Activated T-cell treated with anti-CD3 and anti-CD28 coated beads, Interleukin-2, amount 50 U/mL, for 24 hours (primary cell): ENCODE data around the gene GAS2L3.

Experiments
- DNase-seq: peaks from one replicate; pipeline ENCODE4 v3.0.0-alpha.2; 2020
- H3K27ac Mint-ChIP-seq: 2 replicates; pipeline ENCODE4 v1.8.0; 2020; ENCODE audit warnings: mild to moderate bottlenecking, mixed read lengths
- H3K27me3 Mint-ChIP-seq: 2 replicates; pipeline ENCODE4 v1.8.0; 2020; ENCODE audit warnings: mixed read lengths
- H3K36me3 Mint-ChIP-seq: 2 replicates; pipeline ENCODE4 v1.8.0; 2020; ENCODE audit warnings: low read depth, mixed read lengths
- H3K4me1 Mint-ChIP-seq: 2 replicates; pipeline ENCODE4 v1.8.0; 2020; ENCODE audit warnings: low read depth, mixed read lengths
- H3K4me3 Mint-ChIP-seq: 2 replicates; pipeline ENCODE4 v1.8.0; 2020; ENCODE audit warnings: mild to moderate bottlenecking, moderate library complexity, mixed read lengths
- H3K9me3 Mint-ChIP-seq: 2 replicates; pipeline ENCODE4 v1.8.0; 2020; ENCODE audit warnings: mixed read lengths

Gene GAS2L3

GRCh38 chr12:100564090-100564489, 9.4 kb upstream of the GAS2L3 start:
- Mint-ChIP-seq H3K4me1 (no peaks in the 10 kb centered on the region), H3K36me3 (no peaks in the 10 kb centered on the region), H3K4me3 (no peak overlapping the region), H3K27me3 (peaks cover 27% of the 10 kb centered on the region), H3K9me3 (no peaks in the 10 kb centered on the region), H3K27ac (no peak overlapping the region)
- no peak for DNase-seq

- Mint-ChIP-seq H3K27me3 (peaks cover 27% of the 10 kb centered on the region), H3K36me3 (no peaks in the 10 kb centered on the region), H3K4me3 (no peak overlapping the region), H3K4me1 (no peaks in the 10 kb centered on the region), H3K27ac (no peak overlapping the region), H3K9me3 (no peaks in the 10 kb centered on the region)
- DNase-seq: no peak
These were observed 8.5 kb upstream of the GAS2L3 start for GRCh38 chr12:100564905-100565467.

- H3K4me3 Mint-ChIP-seq: no peak overlapping the region
- H3K36me3 Mint-ChIP-seq: no peaks in the 10 kb centered on the region
- no peak overlapping the region for H3K27ac Mint-ChIP-seq
- H3K9me3 Mint-ChIP-seq: no peaks in the 10 kb centered on the region
- H3K4me1 Mint-ChIP-seq: no peaks in the 10 kb centered on the region
- H3K27me3 Mint-ChIP-seq: peaks cover 29% of the 10 kb centered on the region
- no peak for DNase-seq
These were observed 7.4 kb upstream of the GAS2L3 start for GRCh38 chr12:100565987-100566545.

- no peaks in the 10 kb centered on the region for H3K4me1 Mint-ChIP-seq
- H3K9me3 Mint-ChIP-seq: no peaks in the 10 kb centered on the region
- no peaks in the 10 kb centered on the region for H3K36me3 Mint-ChIP-seq
- H3K4me3 Mint-ChIP-seq: no peak overlapping the region
- H3K27me3 Mint-ChIP-seq: peaks cover 36% of the 10 kb centered on the region
- DNase-seq: no peak
- H3K27ac Mint-ChIP-seq: no peak overlapping the region
These were observed 6.4 kb upstream of the GAS2L3 start for GRCh38 chr12:100566887-100567637.

- Mint-ChIP-seq H3K4me1 (peaks cover 1% of the 10 kb centered on the region), H3K4me3 (no peak overlapping the region), H3K36me3 (no peaks in the 10 kb centered on the region), H3K9me3 (no peaks in the 10 kb centered on the region), H3K27ac (no peak overlapping the region), H3K27me3 (peaks cover 41% of the 10 kb centered on the region)
- no peak for DNase-seq
These were observed 5.5 kb upstream of the GAS2L3 start for GRCh38 chr12:100567945-100568344.

GRCh38 chr12:100572184-100572583, 1.3 kb upstream of the GAS2L3 start:
- H3K9me3 Mint-ChIP-seq: no peaks in the 10 kb centered on the region
- peaks cover 50% of the 10 kb centered on the region for H3K27me3 Mint-ChIP-seq
- DNase-seq: no peak
- H3K4me3 Mint-ChIP-seq: peak overlapping the region; percentile 26
- peaks cover 17% of the 10 kb centered on the region for H3K4me1 Mint-ChIP-seq
- H3K27ac Mint-ChIP-seq: no peak overlapping the region
- H3K36me3 Mint-ChIP-seq: no peaks in the 10 kb centered on the region

GRCh38 chr12:100574187-100575074, 947 bp downstream of the GAS2L3 start:
- Mint-ChIP-seq H3K36me3 (no peaks in the 10 kb centered on the region), H3K27ac (no peak overlapping the region), H3K27me3 (peaks cover 37% of the 10 kb centered on the region), H3K9me3 (no peaks in the 10 kb centered on the region), H3K4me1 (peaks cover 17% of the 10 kb centered on the region), H3K4me3 (peak overlapping the region; percentile 85)
- DNase-seq: no peak

GRCh38 chr12:100576331-100577036, 3.0 kb downstream of the GAS2L3 start:
- Mint-ChIP-seq H3K4me3 (no peak overlapping the region), H3K36me3 (no peaks in the 10 kb centered on the region), H3K4me1 (peaks cover 17% of the 10 kb centered on the region), H3K9me3 (no peaks in the 10 kb centered on the region), H3K27ac (no peak overlapping the region), H3K27me3 (peaks cover 37% of the 10 kb centered on the region)
- DNase-seq: no peak

GRCh38 chr12:100578923-100579322, 5.4 kb downstream of the GAS2L3 start:
- Mint-ChIP-seq H3K4me3 (no peak overlapping the region), H3K27ac (no peak overlapping the region), H3K36me3 (no peaks in the 10 kb centered on the region), H3K4me1 (peaks cover 9% of the 10 kb centered on the region), H3K27me3 (peaks cover 24% of the 10 kb centered on the region), H3K9me3 (no peaks in the 10 kb centered on the region)
- no peak for DNase-seq

GRCh38 chr12:100579844-100580243, 6.4 kb downstream of the GAS2L3 start:
- Mint-ChIP-seq H3K27me3 (peaks cover 15% of the 10 kb centered on the region), H3K36me3 (no peaks in the 10 kb centered on the region), H3K4me3 (no peak overlapping the region), H3K4me1 (no peaks in the 10 kb centered on the region), H3K27ac (no peak overlapping the region), H3K9me3 (no peaks in the 10 kb centered on the region)
- no peak for DNase-seq

GRCh38 chr12:100584256-100584655, 10.8 kb downstream of the GAS2L3 start:
- no peaks in the 10 kb centered on the region for H3K36me3 Mint-ChIP-seq
- no peak for DNase-seq
- no peaks in the 10 kb centered on the region for H3K4me1 Mint-ChIP-seq
- H3K9me3 Mint-ChIP-seq: peaks cover 19% of the 10 kb centered on the region
- peaks cover 17% of the 10 kb centered on the region for H3K27me3 Mint-ChIP-seq
- H3K4me3 Mint-ChIP-seq: no peak overlapping the region
- no peak overlapping the region for H3K27ac Mint-ChIP-seq

GRCh38 chr12:100591979-100592378, 18.5 kb downstream of the GAS2L3 start:
- Mint-ChIP-seq H3K4me3 (no peak overlapping the region), H3K9me3 (peaks cover 10% of the 10 kb centered on the region), H3K27me3 (no peaks in the 10 kb centered on the region), H3K4me1 (no peaks in the 10 kb centered on the region), H3K36me3 (no peaks in the 10 kb centered on the region), H3K27ac (no peak overlapping the region)
- no peak for DNase-seq

- no peak for DNase-seq
- Mint-ChIP-seq H3K4me3 (no peak overlapping the region), H3K4me1 (no peaks in the 10 kb centered on the region), H3K9me3 (peaks cover 4% of the 10 kb centered on the region), H3K36me3 (no peaks in the 10 kb centered on the region), H3K27me3 (no peaks in the 10 kb centered on the region), H3K27ac (no peak overlapping the region)
These were observed 20.0 kb downstream of the GAS2L3 start for GRCh38 chr12:100593490-100593889.

- Mint-ChIP-seq H3K27ac (no peak overlapping the region), H3K9me3 (no peaks in the 10 kb centered on the region), H3K4me1 (no peaks in the 10 kb centered on the region), H3K27me3 (peaks cover 3% of the 10 kb centered on the region), H3K4me3 (no peak overlapping the region), H3K36me3 (no peaks in the 10 kb centered on the region)
- DNase-seq: no peak
These were observed 28.1 kb downstream of the GAS2L3 start for GRCh38 chr12:100601626-100602025.
